Hematopoietic multipotent progenitor cell treated with erythropoietin and hydrocortisone succinate and interleukin-3 and kit ligand, for 17 days (in vitro differentiated cells): ENCODE results near the gene TXK.

Source experiments
- DNase-seq: peaks from one replicate; pipeline ENCODE4 v3.0.0-alpha.2; 2015; ENCODE audit warnings: low spot score

Gene TXK

GRCh38 chr4:48051078-48051477 lies 83.0 kb downstream of the TXK start:
- DNase-seq = no peak

DNA sequence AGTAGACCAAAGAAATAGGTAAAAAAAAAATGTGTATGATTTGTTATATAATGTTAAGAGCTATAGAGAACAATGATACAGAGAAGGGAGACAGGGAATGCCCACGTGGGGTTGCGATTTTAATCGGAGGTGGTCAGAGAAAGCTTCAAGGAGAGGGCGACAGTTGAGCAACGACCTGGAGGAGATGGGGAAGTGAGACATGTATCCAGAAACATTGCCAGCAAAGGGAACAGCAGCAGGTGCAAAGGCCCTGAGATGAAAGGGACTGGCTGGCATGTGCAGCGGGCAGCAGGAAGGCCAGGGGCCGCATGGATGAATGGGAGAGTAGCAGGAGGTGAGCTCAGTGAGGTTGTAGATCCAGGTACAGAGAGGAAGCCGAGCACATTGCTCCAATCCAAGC lies 84.6 kb downstream of the TXK start:
- no peak for DNase-seq

GRCh38 chr4:48047896-48048295 lies 86.2 kb downstream of the TXK start:
- DNase-seq = no peak

DNA sequence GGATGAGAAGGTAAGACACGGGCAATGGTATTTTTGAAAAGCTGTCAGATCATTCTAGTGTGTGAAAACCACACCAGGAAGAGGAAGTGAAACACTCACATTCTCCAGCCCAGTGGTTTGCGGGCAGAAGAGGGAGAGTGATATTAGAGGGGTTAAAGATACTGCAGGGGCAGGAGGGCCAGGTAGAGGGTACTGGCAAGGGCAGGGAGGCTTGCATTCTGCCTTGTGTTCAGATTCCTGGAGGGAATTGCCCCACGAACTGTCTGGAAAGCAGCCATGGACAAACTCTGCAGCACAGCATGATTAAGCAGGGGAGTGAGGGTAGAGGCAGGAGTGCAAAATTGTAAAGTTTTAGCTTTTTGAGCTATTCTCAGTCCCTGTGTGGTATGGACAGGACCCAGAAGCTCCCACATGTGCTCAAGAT lies 86.6 kb downstream of the TXK start:
- DNase-seq = no peak

- DNase-seq = no peak
Observed at GRCh38 chr4:48046059-48046458, 88.0 kb downstream of the TXK start.

- DNase-seq = no peak
Observed at GRCh38 chr4:48044298-48044697, 89.8 kb downstream of the TXK start.

DNA sequence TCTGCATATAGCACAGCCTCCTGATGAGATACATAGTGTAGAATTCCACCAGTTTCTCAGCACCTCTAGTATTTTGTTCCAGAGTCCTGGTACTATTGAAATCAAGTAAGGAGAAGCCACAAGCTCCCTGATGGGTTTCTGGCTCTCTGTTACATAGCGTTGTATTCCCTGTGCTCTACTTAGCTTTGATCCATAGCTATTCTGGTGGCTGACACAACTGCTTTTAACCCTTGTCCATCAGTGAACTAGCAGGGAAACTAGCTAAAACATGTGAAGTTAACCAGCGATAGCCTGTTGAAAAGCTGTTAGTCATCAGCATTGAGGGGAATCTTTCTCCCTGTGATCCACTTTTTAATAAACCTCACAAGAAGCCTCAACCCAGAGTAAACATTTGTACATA lies 90.5 kb downstream of the TXK start:
- no peak for DNase-seq

- no peak for DNase-seq
Observed at GRCh38 chr4:48042979-48043461, 91.0 kb downstream of the TXK start.

- DNase-seq = no peak
Observed at GRCh38 chr4:48041535-48042137, 92.4 kb downstream of the TXK start.

DNA sequence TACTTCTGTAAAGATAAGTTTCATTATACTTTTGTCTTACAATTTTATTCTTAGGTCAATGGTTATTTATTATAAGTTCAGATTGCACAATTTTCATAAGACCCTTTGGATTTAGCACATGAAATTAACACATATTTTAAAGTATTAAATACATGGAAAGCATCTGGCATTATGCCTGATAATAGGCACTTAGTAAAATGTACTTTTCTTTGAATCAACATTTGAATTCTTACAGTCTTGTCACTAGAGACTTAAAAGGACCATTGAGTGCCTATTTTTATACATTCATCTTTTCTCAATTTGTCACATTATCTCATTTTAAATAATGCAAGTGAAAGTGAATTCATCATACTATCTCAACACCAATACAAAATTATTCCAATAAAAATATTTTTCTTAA lies 94.5 kb downstream of the TXK start:
- DNase-seq = no peak

DNA sequence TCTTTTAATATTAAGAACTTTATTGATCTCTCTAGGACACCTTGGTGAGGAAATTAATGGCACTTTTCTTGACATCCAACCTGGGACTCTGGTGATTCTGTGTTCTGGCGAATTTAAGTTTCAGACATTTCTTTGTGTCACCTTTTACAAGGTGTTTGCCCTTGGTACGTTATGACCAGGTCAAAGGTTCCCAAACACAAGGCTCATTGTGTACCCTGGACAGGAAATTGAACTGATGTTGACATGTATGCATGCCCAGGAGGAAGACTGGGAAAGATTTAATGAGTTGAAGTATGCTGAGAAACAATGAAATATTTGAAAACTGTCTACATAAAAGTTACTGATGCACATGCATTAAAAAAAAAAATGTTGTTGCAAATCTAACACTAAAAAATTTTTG lies 95.4 kb downstream of the TXK start:
- no peak for DNase-seq

GRCh38 chr4:48037117-48037462 lies 97.0 kb downstream of the TXK start:
- DNase-seq = no peak

DNA sequence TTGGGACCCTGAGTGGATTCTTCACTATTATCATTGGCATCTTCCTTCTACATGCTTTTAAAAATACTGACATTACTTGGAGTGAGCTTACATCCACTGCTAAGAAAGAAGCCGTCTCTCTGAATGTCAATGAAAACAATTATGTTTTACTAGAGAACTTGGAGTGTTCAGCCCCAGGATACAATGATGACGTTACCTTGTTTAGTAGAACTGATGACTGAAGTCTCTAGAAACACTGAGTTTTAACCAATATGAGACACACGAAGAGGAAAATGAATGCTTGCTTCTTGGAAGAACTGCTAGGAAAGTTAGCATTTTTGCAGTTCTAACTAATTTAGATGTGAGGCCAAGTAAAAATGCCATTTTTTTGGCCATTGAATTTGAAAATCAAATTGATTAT lies 98.1 kb downstream of the TXK start:
- DNase-seq = no peak

- no peak for DNase-seq
Observed at GRCh38 chr4:48033825-48034413, 100.1 kb downstream of the TXK start.

DNA sequence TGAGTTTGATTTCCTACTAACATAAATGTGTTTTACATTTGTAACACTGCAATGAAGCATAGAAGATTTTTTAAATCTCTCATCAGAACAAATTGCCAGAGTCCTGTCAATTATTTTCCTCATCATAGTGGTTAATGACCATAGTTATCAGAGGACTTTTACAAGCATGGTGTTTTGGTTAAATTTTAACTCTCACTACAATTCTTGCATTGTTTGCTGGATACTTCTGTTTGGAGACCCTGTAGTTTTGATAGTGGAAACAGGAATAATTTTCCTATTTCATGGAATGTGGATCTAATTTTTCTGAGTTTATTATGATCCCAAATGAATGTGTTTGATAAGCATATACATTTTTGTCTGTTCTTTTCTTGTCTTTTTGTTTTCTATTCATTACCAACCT lies 100.6 kb downstream of the TXK start:
- DNase-seq = no peak

GRCh38 chr4:48032721-48033120 lies 101.3 kb downstream of the TXK start:
- DNase-seq = no peak

GRCh38 chr4:48031802-48032525 lies 102.1 kb downstream of the TXK start:
- DNase-seq = no peak

DNA sequence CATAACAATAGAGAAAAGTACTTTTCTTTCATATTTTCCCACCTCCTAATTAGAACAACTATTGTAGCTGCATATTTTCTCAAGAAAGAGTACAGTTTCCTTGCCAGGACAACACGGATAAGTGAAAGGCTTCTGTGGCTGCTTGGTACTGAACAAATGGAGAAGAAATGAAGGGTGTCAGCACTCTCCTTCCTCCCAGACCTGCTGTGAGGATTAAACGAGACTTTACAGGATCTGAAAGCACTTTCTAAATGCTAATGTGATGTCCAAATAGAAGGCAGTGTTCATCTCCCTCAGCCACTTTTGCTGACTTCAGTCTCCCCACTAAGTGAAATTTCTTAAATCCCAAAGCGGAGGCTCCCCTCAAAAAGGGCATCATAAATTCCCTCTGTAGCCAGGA lies 103.6 kb downstream of the TXK start:
- DNase-seq = no peak

DNA sequence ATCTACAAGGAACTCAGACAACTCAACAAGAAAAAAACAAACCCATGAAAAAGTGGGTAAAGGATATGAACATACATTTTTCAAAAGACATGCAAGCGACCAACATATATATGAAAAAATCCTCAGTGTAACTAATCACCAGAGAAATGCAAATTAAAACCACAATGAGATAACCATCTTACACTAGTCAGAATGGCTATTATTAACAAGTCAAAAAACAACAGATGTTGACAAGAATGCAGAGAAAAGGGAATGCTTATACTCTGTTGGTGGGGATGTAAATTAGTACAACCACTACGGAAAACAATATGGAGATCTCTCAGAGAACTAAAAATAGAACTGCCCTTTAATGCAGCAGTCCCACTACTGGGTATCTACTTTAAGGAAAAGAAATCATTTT lies 105.4 kb downstream of the TXK start:
- DNase-seq = no peak

- no peak for DNase-seq
Observed at GRCh38 chr4:48027653-48028052, 106.4 kb downstream of the TXK start.

DNA sequence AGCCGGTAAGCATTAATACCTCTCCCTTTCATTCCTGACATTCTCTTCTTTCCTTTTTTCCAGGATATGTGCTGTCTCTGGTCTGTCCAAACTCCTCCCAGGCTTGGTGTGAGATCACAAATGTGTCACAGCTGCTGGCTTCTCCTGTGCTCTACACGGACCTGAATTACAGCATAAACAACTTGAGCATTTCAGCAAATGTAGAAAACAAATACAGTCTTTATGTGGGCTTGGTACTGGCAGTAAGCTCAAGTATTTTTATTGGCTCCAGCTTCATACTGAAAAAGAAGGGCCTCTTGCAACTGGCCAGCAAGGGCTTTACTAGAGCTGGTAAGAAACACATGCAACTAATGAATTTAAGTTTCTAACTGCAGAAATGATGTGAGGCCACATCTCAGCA lies 109.0 kb downstream of the TXK start:
- DNase-seq = no peak

DNA sequence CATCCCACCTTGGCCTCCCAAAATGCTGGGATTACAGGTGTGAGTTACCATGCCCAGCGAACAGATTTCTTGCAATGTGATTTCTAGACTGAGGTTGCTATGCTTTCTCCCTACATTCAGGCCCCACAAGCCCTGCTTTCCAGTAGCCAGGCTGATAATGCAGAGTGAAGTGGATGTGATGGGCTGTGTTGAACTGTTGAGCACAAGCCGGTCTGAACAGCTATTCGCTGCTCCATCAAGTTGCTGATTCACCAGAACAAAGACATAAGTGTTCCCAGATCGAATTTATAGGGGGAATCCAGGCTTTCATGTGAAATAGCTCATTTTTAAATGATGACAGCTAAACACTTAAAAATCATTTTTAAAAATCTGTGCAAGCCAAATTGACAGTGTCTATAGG lies 109.5 kb downstream of the TXK start:
- no peak for DNase-seq

DNA sequence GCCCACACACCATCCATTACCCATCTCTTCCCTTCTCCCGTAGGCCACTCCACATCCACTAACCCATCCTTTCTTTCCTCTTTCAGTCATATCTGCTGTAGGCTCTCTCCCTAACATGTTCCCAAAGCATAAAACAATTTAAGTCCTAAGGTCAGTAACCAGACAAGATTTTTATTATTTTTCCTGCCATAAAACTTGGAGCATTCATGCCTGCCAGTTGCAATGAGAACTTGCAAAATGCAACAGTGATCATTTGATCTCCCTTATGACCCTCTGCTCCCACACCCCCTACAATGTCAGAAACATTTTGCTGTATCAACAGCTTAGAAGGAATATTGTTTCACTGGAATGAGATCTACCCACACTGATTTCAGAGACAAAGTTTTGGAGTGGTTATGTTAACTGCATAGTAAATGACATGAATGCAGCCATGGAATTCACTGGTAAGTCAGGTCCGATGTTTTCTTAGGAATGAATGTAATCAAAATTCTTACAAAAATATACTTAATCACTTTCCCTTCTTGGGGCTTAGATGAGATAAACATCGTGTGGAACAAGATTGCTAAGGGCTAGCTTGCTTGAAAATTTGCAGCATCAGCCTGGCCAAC lies 111.8 kb downstream of the TXK start:
- DNase-seq = no peak
